SK-N-SH treated with all-trans-retinoic acid at 6 μM for 48 hours (cell line): ENCODE results near the gene PERCC1.

Source experiments
- ATAC-seq: fragments of 200-7000 bp; cut with Tn5 transposase; 3 replicates; pipeline ENCODE4 v1.9.1; 2020; ENCODE audit warnings: mild to moderate bottlenecking, moderate library complexity
- ARNTL ChIP-seq: fragments of 450-650 bp; formaldehyde crosslinking; IDR thresholded peaks from 2 replicates; pipeline ENCODE4 v1.5.0; 2020; ENCODE audit warnings: low read depth, mild to moderate bottlenecking, moderate library complexity, borderline replicate concordance
- BACH2 ChIP-seq: fragments of 250-450 bp; sonication (Bioruptor Pico); IDR thresholded peaks from 2 replicates; pipeline ENCODE4 v1.9.0; 2021; ENCODE audit warnings: mild to moderate bottlenecking, borderline replicate concordance
- CSDC2 ChIP-seq: fragments of 250-450 bp; sonication (Bioruptor Pico); IDR thresholded peaks from 2 replicates; pipeline ENCODE4 v1.5.0; 2020; ENCODE audit warnings: mild to moderate bottlenecking, moderate library complexity
- ESRRG ChIP-seq: fragments of 250-450 bp; sonication (Bioruptor Pico); IDR thresholded peaks from 2 replicates; pipeline ENCODE4 v1.6.1; 2021; ENCODE audit warnings: mild to moderate bottlenecking
- GLIS3 ChIP-seq: fragments of 250-450 bp; sonication (Bioruptor Pico); IDR thresholded peaks from 2 replicates; pipeline ENCODE4 v1.5.0; 2020; ENCODE audit warnings: mild to moderate bottlenecking, moderate library complexity
- ISL1 ChIP-seq: fragments of 250-450 bp; sonication (Bioruptor Pico); IDR thresholded peaks from 2 replicates; pipeline ENCODE4 v2.1.2; 2022; ENCODE audit warnings: mild to moderate bottlenecking, moderate library complexity
- OSR1 ChIP-seq: fragments of 250-450 bp; sonication (Bioruptor Pico); IDR thresholded peaks from 2 replicates; pipeline ENCODE4 v1.8.0; 2022; ENCODE audit warnings: moderate library complexity, mild to moderate bottlenecking, inconsistent platforms
- PPARA ChIP-seq: fragments of 250-450 bp; sonication (Bioruptor Pico); IDR thresholded peaks from 2 replicates; pipeline ENCODE4 v1.5.0; 2020; ENCODE audit warnings: mild to moderate bottlenecking, borderline replicate concordance
- RARB ChIP-seq: fragments of 250-450 bp; sonication (Bioruptor Pico); IDR thresholded peaks from 2 replicates; pipeline ENCODE4 v1.8.0; 2021; ENCODE audit warnings: mild to moderate bottlenecking, moderate library complexity
- SNAI2 ChIP-seq: fragments of 250-450 bp; sonication (Bioruptor Pico); IDR thresholded peaks from 2 replicates; pipeline ENCODE4 v1.5.0; 2020; ENCODE audit warnings: mild to moderate bottlenecking, moderate library complexity
- TCF4 ChIP-seq: fragments of 250-450 bp; sonication (Bioruptor Pico); IDR thresholded peaks from 2 replicates; pipeline ENCODE4 v1.8.0; 2021; ENCODE audit warnings: mild to moderate bottlenecking, moderate library complexity, borderline replicate concordance
- TOX ChIP-seq: fragments of 250-450 bp; sonication (Bioruptor Pico); IDR thresholded peaks from 2 replicates; pipeline ENCODE4 v1.8.0; 2021; ENCODE audit warnings: mild to moderate bottlenecking, moderate library complexity, borderline replicate concordance
- ZC3H10 ChIP-seq: fragments of 250-450 bp; sonication (Bioruptor Pico); IDR thresholded peaks from 2 replicates; pipeline ENCODE4 v1.5.1; 2021; ENCODE audit warnings: mild to moderate bottlenecking, moderate library complexity
- ZFP3 ChIP-seq: fragments of 250-450 bp; sonication (Bioruptor Pico); IDR thresholded peaks from 2 replicates; pipeline ENCODE4 v1.5.0; 2020; ENCODE audit warnings: mild to moderate bottlenecking, moderate library complexity
- ZFP30 ChIP-seq: fragments of 450-650 bp; formaldehyde crosslinking; IDR thresholded peaks from 2 replicates; pipeline ENCODE4 v1.5.0; 2022; ENCODE audit warnings: mild to moderate bottlenecking, moderate library complexity
- ZNF565 ChIP-seq: fragments of 450-650 bp; formaldehyde crosslinking; conservative IDR thresholded peaks from 2 replicates; pipeline ENCODE4 v1.5.0; 2020; ENCODE audit warnings: low read depth, mild to moderate bottlenecking, moderate library complexity
- ZNF70 ChIP-seq: fragments of 450-650 bp; formaldehyde crosslinking; IDR thresholded peaks from 2 replicates; pipeline ENCODE4 v1.5.0; 2020; ENCODE audit warnings: mild to moderate bottlenecking, moderate library complexity
- ZNF8 ChIP-seq: fragments of 450-650 bp; formaldehyde crosslinking; IDR thresholded peaks from 2 replicates; pipeline ENCODE4 v1.5.0; 2020; ENCODE audit warnings: mild to moderate bottlenecking, moderate library complexity
- TF ChIP-seq, protein P1 (sequence below): fragments of 250-450 bp; sonication (Bioruptor Pico); IDR thresholded peaks from 2 replicates; pipeline ENCODE4 v1.5.0; 2020; ENCODE audit warnings: mild to moderate bottlenecking, moderate library complexity
- TF ChIP-seq, protein P2 (sequence below): fragments of 250-450 bp; sonication (Bioruptor Pico); IDR thresholded peaks from 2 replicates; pipeline ENCODE4 v1.8.0; 2021; ENCODE audit warnings: low read depth, mild to moderate bottlenecking, moderate library complexity, borderline replicate concordance
- TF ChIP-seq, protein P3 (sequence below): fragments of 250-450 bp; sonication (Bioruptor Pico); IDR thresholded peaks from 2 replicates; pipeline ENCODE4 v1.5.1; 2020; ENCODE audit warnings: low read depth, mild to moderate bottlenecking, moderate library complexity
- TF ChIP-seq, protein P4 (sequence below): fragments of 250-450 bp; sonication (Bioruptor Pico); IDR thresholded peaks from 2 replicates; pipeline ENCODE4 v1.8.0; 2020; ENCODE audit warnings: mild to moderate bottlenecking, moderate library complexity, borderline replicate concordance

Gene PERCC1

DNA sequence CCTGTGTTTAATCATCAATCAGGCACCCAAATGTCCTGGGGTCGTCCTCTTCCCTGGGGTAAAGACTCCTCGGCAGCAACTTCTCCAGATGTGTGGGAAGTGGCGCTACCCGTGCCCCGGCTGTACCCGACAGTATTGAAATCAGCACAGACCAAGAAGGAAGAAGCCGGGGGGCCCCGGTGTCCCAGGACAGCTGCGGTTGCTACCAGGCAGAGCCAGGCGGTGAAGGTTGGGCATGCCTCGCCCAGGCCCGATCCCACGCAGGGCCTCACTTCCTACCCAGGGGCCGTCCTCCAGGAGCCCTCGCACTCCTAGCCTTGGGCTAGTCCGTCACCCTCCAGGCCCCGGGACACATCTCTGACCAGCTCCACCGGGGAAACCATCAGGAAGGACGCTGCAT lies 22.4 kb downstream of the PERCC1 start:
- no peak for TF ChIP-seq CSDC2 (CRISPR knock-in tag)
- TF ChIP-seq PPARA = no peak
- TF ChIP-seq TOX = no peak
- no peak for TF ChIP-seq BACH2 (CRISPR knock-in tag)
- no peak for TF ChIP-seq SNAI2 (CRISPR knock-in tag)
- TF ChIP-seq ZFP3 (CRISPR knock-in tag) = no peak
- TF ChIP-seq, protein P1, sequence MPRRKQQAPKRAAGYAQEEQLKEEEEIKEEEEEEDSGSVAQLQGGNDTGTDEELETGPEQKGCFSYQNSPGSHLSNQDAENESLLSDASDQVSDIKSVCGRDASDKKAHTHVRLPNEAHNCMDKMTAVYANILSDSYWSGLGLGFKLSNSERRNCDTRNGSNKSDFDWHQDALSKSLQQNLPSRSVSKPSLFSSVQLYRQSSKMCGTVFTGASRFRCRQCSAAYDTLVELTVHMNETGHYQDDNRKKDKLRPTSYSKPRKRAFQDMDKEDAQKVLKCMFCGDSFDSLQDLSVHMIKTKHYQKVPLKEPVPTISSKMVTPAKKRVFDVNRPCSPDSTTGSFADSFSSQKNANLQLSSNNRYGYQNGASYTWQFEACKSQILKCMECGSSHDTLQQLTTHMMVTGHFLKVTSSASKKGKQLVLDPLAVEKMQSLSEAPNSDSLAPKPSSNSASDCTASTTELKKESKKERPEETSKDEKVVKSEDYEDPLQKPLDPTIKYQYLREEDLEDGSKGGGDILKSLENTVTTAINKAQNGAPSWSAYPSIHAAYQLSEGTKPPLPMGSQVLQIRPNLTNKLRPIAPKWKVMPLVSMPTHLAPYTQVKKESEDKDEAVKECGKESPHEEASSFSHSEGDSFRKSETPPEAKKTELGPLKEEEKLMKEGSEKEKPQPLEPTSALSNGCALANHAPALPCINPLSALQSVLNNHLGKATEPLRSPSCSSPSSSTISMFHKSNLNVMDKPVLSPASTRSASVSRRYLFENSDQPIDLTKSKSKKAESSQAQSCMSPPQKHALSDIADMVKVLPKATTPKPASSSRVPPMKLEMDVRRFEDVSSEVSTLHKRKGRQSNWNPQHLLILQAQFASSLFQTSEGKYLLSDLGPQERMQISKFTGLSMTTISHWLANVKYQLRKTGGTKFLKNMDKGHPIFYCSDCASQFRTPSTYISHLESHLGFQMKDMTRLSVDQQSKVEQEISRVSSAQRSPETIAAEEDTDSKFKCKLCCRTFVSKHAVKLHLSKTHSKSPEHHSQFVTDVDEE (CRISPR knock-in tag) = no peak
- TF ChIP-seq ZC3H10 = no peak
- TF ChIP-seq ZNF8 (CRISPR knock-in tag) = no peak
- no peak for TF ChIP-seq OSR1 (CRISPR knock-in tag)
- no peak for TF ChIP-seq ZFP30 (CRISPR knock-in tag)
- TF ChIP-seq GLIS3 (CRISPR knock-in tag) = no peak
- no peak for TF ChIP-seq ZNF565 (CRISPR knock-in tag)
- ATAC-seq = no peak

DNA sequence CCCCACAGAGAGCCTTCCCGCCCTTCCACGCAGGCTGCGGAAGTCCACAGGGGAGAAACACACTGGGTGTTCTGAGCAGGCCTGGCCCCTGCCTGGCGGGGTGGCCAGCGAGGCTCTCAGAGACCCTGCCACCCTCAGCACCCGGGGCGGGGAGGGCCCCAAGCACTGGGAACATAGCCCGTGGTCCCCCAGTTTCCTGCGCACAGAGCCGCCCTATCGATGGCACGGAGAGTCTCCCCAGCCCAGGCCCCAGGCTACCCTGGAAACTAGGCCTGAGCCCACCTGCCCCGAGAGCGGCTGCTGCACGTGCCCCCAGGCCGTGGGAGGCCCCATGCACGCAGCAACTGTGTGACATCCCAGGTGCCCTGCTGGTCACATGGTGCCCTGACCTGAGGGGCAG lies 23.7 kb downstream of the PERCC1 start:
- TF ChIP-seq SNAI2 (CRISPR knock-in tag) (no peak), OSR1 (CRISPR knock-in tag) (no peak), TOX (no peak), ARNTL (no peak), ZNF565 (CRISPR knock-in tag) (no peak), ISL1 (CRISPR knock-in tag) (no peak), TCF4 (CRISPR knock-in tag) (no peak)
- ATAC-seq = no peak

DNA sequence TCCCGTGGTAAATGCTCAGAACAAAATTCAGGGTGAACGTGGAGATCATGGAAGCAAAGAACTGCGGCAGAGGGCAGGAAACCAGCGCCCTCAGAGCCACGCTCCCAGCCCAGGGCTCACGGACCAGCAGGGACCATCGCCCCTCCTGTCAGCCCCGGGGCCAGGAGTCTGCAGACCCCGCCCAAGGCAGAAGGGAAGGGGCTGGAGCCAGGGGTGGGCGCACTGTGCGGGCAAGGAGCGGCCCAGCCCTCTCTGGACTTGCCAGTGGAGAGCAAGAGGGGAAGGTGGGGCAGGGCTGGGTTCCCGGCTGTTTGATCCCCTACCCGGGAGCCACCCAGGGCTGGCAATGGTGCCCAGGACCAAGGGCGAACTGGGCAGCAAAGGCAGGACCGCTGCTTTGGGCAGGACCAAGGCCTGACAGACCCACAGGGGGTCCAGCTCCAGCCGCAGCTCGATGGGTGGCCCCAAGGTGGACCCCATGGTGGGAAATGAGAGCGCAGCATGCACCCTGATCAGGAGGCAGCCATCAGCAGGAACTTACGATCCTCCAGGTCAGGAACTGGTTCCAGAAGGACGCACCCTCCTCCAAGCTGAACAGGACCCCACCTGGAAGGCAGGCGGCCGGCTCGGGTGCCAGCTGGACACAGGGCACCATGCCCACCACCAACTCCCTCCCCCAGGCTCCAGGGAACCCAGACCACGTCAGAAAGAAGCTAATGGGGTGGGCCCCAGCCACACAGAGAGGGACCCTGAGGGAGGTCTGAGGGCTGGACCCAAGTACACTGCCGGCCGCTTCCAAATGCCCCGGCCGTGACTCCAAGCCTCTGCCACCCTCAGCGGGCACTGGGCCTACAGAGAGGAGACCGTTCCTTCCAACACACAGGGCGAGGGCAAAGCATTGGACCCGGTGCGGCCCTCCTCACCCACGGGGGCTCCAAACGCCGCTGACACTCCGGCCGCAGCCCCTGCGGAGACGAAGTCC lies 24.6 kb downstream of the PERCC1 start:
- ATAC-seq = no peak
- TF ChIP-seq, protein P2, sequence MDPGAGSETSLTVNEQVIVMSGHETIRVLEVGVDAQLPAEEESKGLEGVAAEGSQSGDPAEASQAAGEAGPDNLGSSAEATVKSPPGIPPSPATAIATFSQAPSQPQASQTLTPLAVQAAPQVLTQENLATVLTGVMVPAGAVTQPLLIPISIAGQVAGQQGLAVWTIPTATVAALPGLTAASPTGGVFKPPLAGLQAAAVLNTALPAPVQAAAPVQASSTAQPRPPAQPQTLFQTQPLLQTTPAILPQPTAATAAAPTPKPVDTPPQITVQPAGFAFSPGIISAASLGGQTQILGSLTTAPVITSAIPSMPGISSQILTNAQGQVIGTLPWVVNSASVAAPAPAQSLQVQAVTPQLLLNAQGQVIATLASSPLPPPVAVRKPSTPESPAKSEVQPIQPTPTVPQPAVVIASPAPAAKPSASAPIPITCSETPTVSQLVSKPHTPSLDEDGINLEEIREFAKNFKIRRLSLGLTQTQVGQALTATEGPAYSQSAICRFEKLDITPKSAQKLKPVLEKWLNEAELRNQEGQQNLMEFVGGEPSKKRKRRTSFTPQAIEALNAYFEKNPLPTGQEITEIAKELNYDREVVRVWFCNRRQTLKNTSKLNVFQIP (CRISPR knock-in tag) = no peak
- TF ChIP-seq ESRRG (CRISPR knock-in tag) = no peak
- no peak for TF ChIP-seq ZNF70 (CRISPR knock-in tag)
- no peak for TF ChIP-seq BACH2 (CRISPR knock-in tag)
- TF ChIP-seq ZFP30 (CRISPR knock-in tag) = no peak
- TF ChIP-seq, protein P3, sequence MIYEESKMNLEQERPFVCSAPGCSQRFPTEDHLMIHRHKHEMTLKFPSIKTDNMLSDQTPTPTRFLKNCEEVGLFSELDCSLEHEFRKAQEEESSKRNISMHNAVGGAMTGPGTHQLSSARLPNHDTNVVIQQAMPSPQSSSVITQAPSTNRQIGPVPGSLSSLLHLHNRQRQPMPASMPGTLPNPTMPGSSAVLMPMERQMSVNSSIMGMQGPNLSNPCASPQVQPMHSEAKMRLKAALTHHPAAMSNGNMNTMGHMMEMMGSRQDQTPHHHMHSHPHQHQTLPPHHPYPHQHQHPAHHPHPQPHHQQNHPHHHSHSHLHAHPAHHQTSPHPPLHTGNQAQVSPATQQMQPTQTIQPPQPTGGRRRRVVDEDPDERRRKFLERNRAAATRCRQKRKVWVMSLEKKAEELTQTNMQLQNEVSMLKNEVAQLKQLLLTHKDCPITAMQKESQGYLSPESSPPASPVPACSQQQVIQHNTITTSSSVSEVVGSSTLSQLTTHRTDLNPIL = no peak
- TF ChIP-seq ZFP3 (CRISPR knock-in tag) = no peak
- TF ChIP-seq, protein P4, sequence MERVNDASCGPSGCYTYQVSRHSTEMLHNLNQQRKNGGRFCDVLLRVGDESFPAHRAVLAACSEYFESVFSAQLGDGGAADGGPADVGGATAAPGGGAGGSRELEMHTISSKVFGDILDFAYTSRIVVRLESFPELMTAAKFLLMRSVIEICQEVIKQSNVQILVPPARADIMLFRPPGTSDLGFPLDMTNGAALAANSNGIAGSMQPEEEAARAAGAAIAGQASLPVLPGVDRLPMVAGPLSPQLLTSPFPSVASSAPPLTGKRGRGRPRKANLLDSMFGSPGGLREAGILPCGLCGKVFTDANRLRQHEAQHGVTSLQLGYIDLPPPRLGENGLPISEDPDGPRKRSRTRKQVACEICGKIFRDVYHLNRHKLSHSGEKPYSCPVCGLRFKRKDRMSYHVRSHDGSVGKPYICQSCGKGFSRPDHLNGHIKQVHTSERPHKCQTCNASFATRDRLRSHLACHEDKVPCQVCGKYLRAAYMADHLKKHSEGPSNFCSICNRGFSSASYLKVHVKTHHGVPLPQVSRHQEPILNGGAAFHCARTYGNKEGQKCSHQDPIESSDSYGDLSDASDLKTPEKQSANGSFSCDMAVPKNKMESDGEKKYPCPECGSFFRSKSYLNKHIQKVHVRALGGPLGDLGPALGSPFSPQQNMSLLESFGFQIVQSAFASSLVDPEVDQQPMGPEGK = no peak
- TF ChIP-seq, protein P1 (CRISPR knock-in tag) = no peak
- no peak for TF ChIP-seq GLIS3 (CRISPR knock-in tag)
- no peak for TF ChIP-seq RARB (CRISPR knock-in tag)
